ENCODE results near the gene ALKBH7. TPM values are rescaled to one million over a fixed set of nuclear protein-coding genes. Genes with fewer than 3 reads are reported as not detected.

The ALKBH7 gene
- total RNA-seq, 1 donor = 52.1 TPM

DNA sequence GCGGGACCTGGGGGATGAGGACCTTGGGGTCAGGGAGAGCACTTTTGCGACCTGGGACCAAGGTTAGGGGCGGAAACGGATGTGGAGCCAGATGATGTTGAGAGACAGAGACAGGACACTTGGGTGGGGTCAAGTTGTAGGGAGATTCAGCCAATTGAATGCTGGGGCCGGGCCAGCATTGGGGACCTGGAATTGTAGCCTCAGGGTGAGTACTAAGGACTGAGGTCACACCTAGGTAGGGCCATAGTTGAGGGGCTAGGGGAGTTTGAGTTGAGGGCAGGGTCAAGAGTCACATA lies 1.2 kb downstream of the ALKBH7 start:
- Histone ChIP-seq H3K4me2 (ENCODE audit: insufficient read depth, low read length) (peak overlapping the region; percentile 85), H3K36me3 (ENCODE audit: insufficient read depth, low read length) (peaks cover 2% of the 10 kb centered on the region), H3K4me1 (ENCODE audit: insufficient read depth, low read length) (peaks cover 8% of the 10 kb centered on the region), H3K79me2 (ENCODE audit: insufficient read depth, low read length) (no peaks in the 10 kb centered on the region), H2AFZ (ENCODE audit: low read length) (peak overlapping the region; percentile 68), H4K20me1 (ENCODE audit: insufficient read depth, low read length) (no peaks in the 10 kb centered on the region), H3K27me3 (ENCODE audit: insufficient read depth, low read length) (no peaks in the 10 kb centered on the region), H3K27ac (ENCODE audit: low read depth, low read length) (no peak overlapping the region), H3K9me3 (ENCODE audit: low read depth, low read length) (no peaks in the 10 kb centered on the region), H3K4me3 (ENCODE audit: insufficient read depth, low read length) (peak overlapping the region; percentile 70)
- DNase-seq (ENCODE audit: insufficient read length, low spot score, missing footprints) = no peak
- TF ChIP-seq CTCF (IDR thresholded peaks at IDR 0.05; ENCODE audit: extremely low read depth, low read depth, low read length) = no peak

DNA sequence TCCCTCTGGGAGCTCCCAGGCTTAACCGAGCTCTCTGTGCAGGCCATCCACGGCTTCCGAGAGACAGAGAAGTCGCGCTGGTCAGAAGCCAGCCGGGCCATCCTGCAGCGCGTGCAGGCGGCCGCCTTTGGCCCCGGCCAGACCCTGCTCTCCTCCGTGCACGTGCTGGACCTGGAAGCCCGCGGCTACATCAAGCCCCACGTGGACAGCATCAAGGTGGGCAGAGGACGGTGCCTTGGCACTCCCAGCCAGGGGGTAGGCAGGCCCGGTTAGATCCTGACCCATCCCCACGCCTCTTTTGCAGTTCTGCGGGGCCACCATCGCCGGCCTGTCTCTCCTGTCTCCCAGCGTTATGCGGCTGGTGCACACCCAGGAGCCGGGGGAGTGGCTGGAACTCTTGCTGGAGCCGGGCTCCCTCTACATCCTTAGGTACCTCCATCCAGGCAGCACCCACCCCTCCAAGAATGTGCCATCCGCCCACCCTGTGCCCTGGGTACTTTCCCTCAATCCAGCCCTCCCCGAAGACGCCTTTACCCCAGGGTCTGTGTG lies 1.6 kb downstream of the ALKBH7 start:
- peak; percentile 77 for DNase-seq (ENCODE audit: insufficient read length, low spot score, missing footprints)
- Histone ChIP-seq H3K4me1 (ENCODE audit: insufficient read depth, low read length) (peaks cover 8% of the 10 kb centered on the region), H2AFZ (ENCODE audit: low read length) (no peak overlapping the region), H3K36me3 (ENCODE audit: insufficient read depth, low read length) (peaks cover 3% of the 10 kb centered on the region), H3K27ac (ENCODE audit: low read depth, low read length) (no peak overlapping the region), H3K79me2 (ENCODE audit: insufficient read depth, low read length) (no peaks in the 10 kb centered on the region), H3K27me3 (ENCODE audit: insufficient read depth, low read length) (no peaks in the 10 kb centered on the region), H3K4me3 (ENCODE audit: insufficient read depth, low read length) (no peak overlapping the region), H4K20me1 (ENCODE audit: insufficient read depth, low read length) (no peaks in the 10 kb centered on the region), H3K9me3 (ENCODE audit: low read depth, low read length) (no peaks in the 10 kb centered on the region), H3K4me2 (ENCODE audit: insufficient read depth, low read length) (peak overlapping the region; percentile 85)
- no peak for TF ChIP-seq CTCF (IDR thresholded peaks at IDR 0.05; ENCODE audit: extremely low read depth, low read depth, low read length)

DNA sequence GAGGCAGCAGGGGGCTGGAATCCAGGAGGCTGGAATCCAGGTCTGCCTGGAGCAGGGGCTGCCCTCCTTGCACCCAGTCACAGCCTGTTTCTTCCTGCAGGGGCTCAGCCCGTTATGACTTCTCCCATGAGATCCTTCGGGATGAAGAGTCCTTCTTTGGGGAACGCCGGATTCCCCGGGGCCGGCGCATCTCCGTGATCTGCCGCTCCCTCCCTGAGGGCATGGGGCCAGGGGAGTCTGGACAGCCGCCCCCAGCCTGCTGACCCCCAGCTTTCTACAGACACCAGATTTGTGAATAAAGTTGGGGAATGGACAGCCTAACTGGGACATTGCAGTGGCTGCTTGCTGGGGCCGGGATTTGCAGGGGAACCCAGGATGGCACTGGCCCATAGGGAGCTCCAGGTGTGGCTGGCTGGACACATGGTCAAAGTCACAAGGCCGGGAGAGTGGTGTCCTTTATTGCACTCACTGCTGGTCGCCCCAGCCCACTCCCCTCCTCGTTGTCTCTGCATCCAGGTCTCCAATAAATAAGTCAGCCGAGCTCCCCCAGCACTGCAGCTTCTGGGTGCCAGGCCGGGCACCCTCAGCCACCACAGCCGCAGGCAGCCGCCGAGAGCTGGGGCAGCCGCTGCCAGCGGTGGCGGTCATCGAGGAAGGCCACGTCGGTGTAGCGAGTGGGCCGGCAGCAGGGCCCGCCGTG lies 2.3 kb downstream of the ALKBH7 start:
- H3K79me2 ChIP-seq (ENCODE audit: insufficient read depth, low read length) = no peaks in the 10 kb centered on the region
- H2AFZ ChIP-seq (ENCODE audit: low read length) = no peak overlapping the region
- peaks cover 8% of the 10 kb centered on the region for H3K4me1 ChIP-seq (ENCODE audit: insufficient read depth, low read length)
- peaks cover 9% of the 10 kb centered on the region for H3K36me3 ChIP-seq (ENCODE audit: insufficient read depth, low read length)
- H3K4me2 ChIP-seq (ENCODE audit: insufficient read depth, low read length) = no peak overlapping the region
- H3K27me3 ChIP-seq (ENCODE audit: insufficient read depth, low read length) = no peaks in the 10 kb centered on the region
- H3K27ac ChIP-seq (ENCODE audit: low read depth, low read length) = no peak overlapping the region
- H3K9me3 ChIP-seq (ENCODE audit: low read depth, low read length) = no peaks in the 10 kb centered on the region
- H3K4me3 ChIP-seq (ENCODE audit: insufficient read depth, low read length) = no peak overlapping the region
- TF ChIP-seq CTCF (IDR thresholded peaks at IDR 0.05; ENCODE audit: extremely low read depth, low read depth, low read length) = no peak
- peak; percentile 37 for DNase-seq (ENCODE audit: insufficient read length, low spot score, missing footprints)
- H4K20me1 ChIP-seq (ENCODE audit: insufficient read depth, low read length) = no peaks in the 10 kb centered on the region

- TF ChIP-seq CTCF (IDR thresholded peaks at IDR 0.05; ENCODE audit: extremely low read depth, low read depth, low read length) = no peak
- Histone ChIP-seq H3K79me2 (ENCODE audit: insufficient read depth, low read length) (no peaks in the 10 kb centered on the region), H2AFZ (ENCODE audit: low read length) (no peak within 1 kb of the TSS), H3K4me2 (ENCODE audit: insufficient read depth, low read length) (no peak within 1 kb of the TSS), H3K4me1 (ENCODE audit: insufficient read depth, low read length) (peaks cover 8% of the 10 kb centered on the region), H3K36me3 (ENCODE audit: insufficient read depth, low read length) (peaks cover 16% of the 10 kb centered on the region), H3K27ac (ENCODE audit: low read depth, low read length) (no peak within 1 kb of the TSS), H3K4me3 (ENCODE audit: insufficient read depth, low read length) (no peak within 1 kb of the TSS), H3K9me3 (ENCODE audit: low read depth, low read length) (no peaks in the 10 kb centered on the region), H3K27me3 (ENCODE audit: insufficient read depth, low read length) (no peaks in the 10 kb centered on the region), H4K20me1 (ENCODE audit: insufficient read depth, low read length) (no peaks in the 10 kb centered on the region)
- peak; percentile 68 for DNase-seq (ENCODE audit: insufficient read length, low spot score, missing footprints)
Observed at GRCh38 chr19:6375411-6376010, 2.9 kb downstream of the ALKBH7 start, which contains the start of gene PSPN. Gene PSPN (minus strand): TSS chr19:6375933. CDS start chr19:6375849, 84 bp downstream.

All from osteoblast (primary cell).